K562 (cell line): ENCODE measurements around the gene NFYC. TPM values are rescaled to one million over a fixed set of nuclear protein-coding genes. Genes with fewer than 3 reads are reported as not detected.

ENCODE experiments used
- BMI1 ChIP-seq: fragments of 150-350 bp; IDR thresholded peaks from 2 replicates; pipeline ENCODE4 v1.6.1; 2014; ENCODE audit warnings: low read length
- DNMT1 ChIP-seq: fragments of 450-650 bp; IDR thresholded peaks from 2 replicates; pipeline ENCODE4 v1.6.1; 2016; ENCODE audit warnings: antibody characterized with exemption, mild to moderate bottlenecking
- ERF ChIP-seq: fragments of 450-650 bp; formaldehyde crosslinking; IDR thresholded peaks from 2 replicates; pipeline ENCODE4 v1.4.0; 2020; ENCODE audit warnings: mild to moderate bottlenecking, mixed read lengths
- HES1 ChIP-seq: fragments of 450-650 bp; IDR thresholded peaks from 2 replicates; pipeline ENCODE4 v1.6.1; 2016; ENCODE audit warnings: low read depth, mild to moderate bottlenecking, moderate library complexity
- KAT8 ChIP-seq: fragments of 450-650 bp; IDR thresholded peaks from 2 replicates; pipeline ENCODE4 v1.6.1; 2016; ENCODE audit warnings: low read depth, mild to moderate bottlenecking
- KLF6 ChIP-seq: fragments of 250-450 bp; sonication (Bioruptor Pico); IDR thresholded peaks from 2 replicates; pipeline ENCODE4 v1.4.0; 2020; ENCODE audit warnings: mild to moderate bottlenecking, moderate library complexity, borderline replicate concordance
- MAZ ChIP-seq, 2 experiments: fragments of 450-650 bp in 1 of 2; sonication (generic) in 1 of 2; formaldehyde crosslinking; IDR thresholded peaks in 1 of 2; conservative IDR thresholded peaks in 1 of 2; 2 replicates each; pipeline versions ENCODE4 v1.4.0 to v1.5.0; 2020; ENCODE audit warnings: mild to moderate bottlenecking in 1 of 2, missing genetic modification reagents in 1 of 2
- NR3C1 ChIP-seq: sonication (generic); formaldehyde crosslinking; IDR thresholded peaks from 2 replicates; pipeline ENCODE4 v1.8.1; 2022; ENCODE audit warnings: missing genetic modification reagents
- RBM22 ChIP-seq: fragments of 200-400 bp; formaldehyde crosslinking; IDR thresholded peaks from 2 replicates; pipeline ENCODE4 v1.6.1; 2018; ENCODE audit warnings: low read length, low read depth; ENCODE audit not compliant: poor library complexity, severe bottlenecking
- SRSF9 ChIP-seq: fragments of 200-400 bp; formaldehyde crosslinking; IDR thresholded peaks from 2 replicates; pipeline ENCODE4 v1.6.1; 2017; ENCODE audit warnings: low read depth, low read length, borderline replicate concordance
- TAF7 ChIP-seq: fragments of 450-650 bp; IDR thresholded peaks from 2 replicates; pipeline ENCODE4 v1.6.1; 2016; ENCODE audit warnings: missing genetic modification characterization, missing compliant biosample characterization
- TEAD1 ChIP-seq, 2 experiments: fragments of 450-650 bp in 1 of 2; sonication (generic) in 1 of 2; formaldehyde crosslinking; IDR thresholded peaks; 2 replicates each; pipeline versions ENCODE4 v1.4.0 to v1.8.0; 2020 to 2022; ENCODE audit warnings: mild to moderate bottlenecking in 2 of 2, missing genetic modification reagents in 1 of 2
- TFAP4 ChIP-seq: sonication (generic); formaldehyde crosslinking; IDR thresholded peaks from 2 replicates; pipeline ENCODE4 v1.8.0; 2022; ENCODE audit warnings: missing genetic modification reagents, mild to moderate bottlenecking, moderate library complexity, borderline replicate concordance
- TRIM24 ChIP-seq, 2 experiments: fragments of 450-650 bp; IDR thresholded peaks; 2 replicates each; pipeline ENCODE4 v1.6.1; 2016
- TSHZ1 ChIP-seq: fragments of 250-450 bp; sonication (Bioruptor Pico); IDR thresholded peaks from 2 replicates; pipeline ENCODE4 v1.4.0; 2020; ENCODE audit warnings: mild to moderate bottlenecking, moderate library complexity
- YBX1 ChIP-seq: fragments of 450-650 bp; IDR thresholded peaks from 2 replicates; pipeline ENCODE4 v1.7.1; 2016; ENCODE audit warnings: mild to moderate bottlenecking
- ZFX ChIP-seq: sonication (generic); formaldehyde crosslinking; IDR thresholded peaks from 2 replicates; pipeline ENCODE4 v1.8.0; 2022; ENCODE audit warnings: mild to moderate bottlenecking, missing genetic modification reagents, moderate library complexity
- ZMIZ1 ChIP-seq, 2 experiments: fragments of 150-350 bp in 1 of 2; IDR thresholded peaks; 2 replicates each; pipeline ENCODE4 v1.6.1; 2012 to 2016; ENCODE audit warnings: low read depth in 2 of 2, low read length in 2 of 2, mild to moderate bottlenecking in 1 of 2, moderate library complexity in 1 of 2
- ZNF12 ChIP-seq: sonication (generic); formaldehyde crosslinking; IDR thresholded peaks from 2 replicates; pipeline ENCODE4 v1.4.0; 2020; ENCODE audit warnings: mild to moderate bottlenecking, missing genetic modification reagents
- ZNF140 ChIP-seq: fragments of 250-450 bp; sonication (Bioruptor Pico); IDR thresholded peaks from 2 replicates; pipeline ENCODE4 v1.8.0; 2021; ENCODE audit warnings: moderate library complexity, mild to moderate bottlenecking, inconsistent platforms
- ZNF324 ChIP-seq: fragments of 250-450 bp; sonication (Bioruptor Pico); IDR thresholded peaks from 2 replicates; pipeline ENCODE4 v1.4.0; 2020; ENCODE audit warnings: mild to moderate bottlenecking
- ZSCAN29 ChIP-seq: fragments of 450-650 bp; IDR thresholded peaks from 2 replicates; pipeline ENCODE4 v1.6.1; 2017
- polyA plus RNA-seq, 8 experiments: library from polyadenylated mRNA; depleted of rRNA in 4 of 8; stranded (reverse) in 5 of 8; unstranded in 3 of 8; fragments of >200 nt; fragmentation: Nextera tagmentation in 2 of 8; fragmentation: Illumina TruSeq in 1 of 8; extraction: Ambion mirVana in 2 of 8; extraction: Trizol in 1 of 8; gene quantifications; 2 replicates each; pipeline versions ENCODE4 v1.2.1 to v1.2.3, GENCODE V29; 2011 to 2014; ENCODE audit warnings: inconsistent platforms in 1 of 8, missing spikeins in 1 of 8
- total RNA-seq, 7 experiments: library from RNA; depleted of rRNA in 6 of 7; stranded (reverse); fragments of >200 nt in 6 of 7; fragmentation: Illumina TruSeq in 2 of 7; extraction: Trizol in 2 of 7; gene quantifications; 2 replicates each; pipeline versions ENCODE4 v1.2.1 to v1.2.3, GENCODE V29; 2011 to 2021; ENCODE audit warnings: low replicate concordance in 1 of 7

Gene NFYC
- total and polyA plus RNA-seq, 9 of the 15 experiments (the other 6 are each of a cell fraction or from before 2014, with no cell fraction given): 4.8 to 59.8 (median 41.1) TPM

GRCh38 chr1:40820251-40820797, 128.8 kb downstream of the NFYC start (continued):
- TF ChIP-seq TSHZ1 (CRISPR knock-in tag): no peak
- no peak for TF ChIP-seq ZNF324 (CRISPR knock-in tag)
- TF ChIP-seq ZMIZ1 (IDR thresholded peaks at IDR 0.05; ENCODE audit: low read depth in 2 of 2, low read length in 2 of 2): no peak
- TF ChIP-seq SRSF9: no peak
- TF ChIP-seq NR3C1 (CRISPR knock-in tag): no peak
- no peak for TF ChIP-seq KLF6 (CRISPR knock-in tag)
- no peak for TF ChIP-seq ERF (CRISPR knock-in tag)
- peak; percentile 55 for TF ChIP-seq ZFX
- no peak for TF ChIP-seq TAF7
- TF ChIP-seq MAZ (CRISPR knock-in tag; conservative IDR thresholded peaks at IDR 0.05 in 1 of 2, IDR thresholded peaks at IDR 0.05 in 1 of 2): peak in 1 of 2 experiments; percentile 49; a peak in 1 of 4 replicates
- TF ChIP-seq HES1: no peak
- peak; percentile 90; the same call in 1 of the 2 replicates for TF ChIP-seq TFAP4 (CRISPR knock-in tag)
- TF ChIP-seq ZNF12 (CRISPR knock-in tag): no peak
- no peak for TF ChIP-seq BMI1
- TF ChIP-seq YBX1: no peak
- no peak for TF ChIP-seq ZNF140 (CRISPR knock-in tag)
- no peak for TF ChIP-seq DNMT1
- TF ChIP-seq RBM22: no peak
- no peak for TF ChIP-seq ZSCAN29
- TF ChIP-seq KAT8: no peak
- TF ChIP-seq TEAD1 (CRISPR knock-in tag; IDR thresholded peaks at IDR 0.05): peak in 1 of 2 experiments; percentile 59; a peak in 1 of 4 replicates
- no peak for TF ChIP-seq TRIM24 (IDR thresholded peaks at IDR 0.05)
